Rectal smooth muscle tissue (tissue), 1 donor: ENCODE results near the gene RAB11FIP4.

ENCODE experiments used
- H3K27ac ChIP-seq: one replicate; pipeline ENCODE4 v1.7.0; 2013; ENCODE audit warnings: low read depth, low read length, inconsistent platforms
- H3K27me3 ChIP-seq: one replicate; pipeline ENCODE4 v1.7.0; 2013; ENCODE audit warnings: low read length; ENCODE audit not compliant: control insufficient read depth, insufficient read depth
- H3K36me3 ChIP-seq: one replicate; pipeline ENCODE4 v1.7.0; 2013; ENCODE audit warnings: low read length; ENCODE audit not compliant: control insufficient read depth, insufficient read depth
- H3K4me1 ChIP-seq: one replicate; pipeline ENCODE4 v1.7.0; 2013; ENCODE audit warnings: low read length; ENCODE audit not compliant: control insufficient read depth, insufficient read depth
- H3K4me3 ChIP-seq: one replicate; pipeline ENCODE4 v1.7.0; 2013; ENCODE audit warnings: low read length
- H3K9ac ChIP-seq: one replicate; pipeline ENCODE4 v1.7.0; 2013; ENCODE audit warnings: low read length

Gene RAB11FIP4

GRCh38 chr17:31529841-31530251 lies 138.4 kb downstream of the RAB11FIP4 start:
- H3K27me3 ChIP-seq: no peaks in the 10 kb centered on the region
- no peak overlapping the region for H3K4me3 ChIP-seq
- no peaks in the 10 kb centered on the region for H3K4me1 ChIP-seq
- no peak overlapping the region for H3K9ac ChIP-seq
- peaks cover 4% of the 10 kb centered on the region for H3K36me3 ChIP-seq
- H3K27ac ChIP-seq: no peak overlapping the region

- H3K27ac ChIP-seq: no peak overlapping the region
- peaks cover 4% of the 10 kb centered on the region for H3K36me3 ChIP-seq
- H3K4me1 ChIP-seq: no peaks in the 10 kb centered on the region
- H3K4me3 ChIP-seq: no peak overlapping the region
- H3K27me3 ChIP-seq: no peaks in the 10 kb centered on the region
- no peak overlapping the region for H3K9ac ChIP-seq
Observed at GRCh38 chr17:31530391-31530985, 139.0 kb downstream of the RAB11FIP4 start.

- H3K27ac ChIP-seq: no peak overlapping the region
- peaks cover 4% of the 10 kb centered on the region for H3K36me3 ChIP-seq
- no peaks in the 10 kb centered on the region for H3K27me3 ChIP-seq
- no peak overlapping the region for H3K9ac ChIP-seq
- H3K4me1 ChIP-seq: no peaks in the 10 kb centered on the region
- H3K4me3 ChIP-seq: no peak overlapping the region
Observed at GRCh38 chr17:31531336-31531980, 140.0 kb downstream of the RAB11FIP4 start.

GRCh38 chr17:31532081-31532480 lies 140.6 kb downstream of the RAB11FIP4 start:
- Histone ChIP-seq H3K4me3 (no peak overlapping the region), H3K27ac (no peak overlapping the region), H3K4me1 (no peaks in the 10 kb centered on the region), H3K9ac (no peak overlapping the region), H3K27me3 (no peaks in the 10 kb centered on the region), H3K36me3 (peaks cover 4% of the 10 kb centered on the region)

- Histone ChIP-seq H3K4me1 (no peaks in the 10 kb centered on the region), H3K27ac (no peak overlapping the region), H3K36me3 (peaks cover 4% of the 10 kb centered on the region), H3K4me3 (no peak overlapping the region), H3K9ac (no peak overlapping the region), H3K27me3 (no peaks in the 10 kb centered on the region)
Observed at GRCh38 chr17:31532526-31532925, 141.1 kb downstream of the RAB11FIP4 start.

GRCh38 chr17:31533546-31534155 lies 142.2 kb downstream of the RAB11FIP4 start:
- H3K4me1 ChIP-seq: no peaks in the 10 kb centered on the region
- H3K4me3 ChIP-seq: no peak overlapping the region
- peaks cover 4% of the 10 kb centered on the region for H3K36me3 ChIP-seq
- H3K27me3 ChIP-seq: no peaks in the 10 kb centered on the region
- H3K27ac ChIP-seq: no peak overlapping the region
- H3K9ac ChIP-seq: no peak overlapping the region

- H3K27ac ChIP-seq: no peak overlapping the region
- no peak overlapping the region for H3K9ac ChIP-seq
- no peaks in the 10 kb centered on the region for H3K4me1 ChIP-seq
- H3K36me3 ChIP-seq: peaks cover 4% of the 10 kb centered on the region
- H3K4me3 ChIP-seq: no peak overlapping the region
- no peaks in the 10 kb centered on the region for H3K27me3 ChIP-seq
Observed at GRCh38 chr17:31534223-31534888, 142.9 kb downstream of the RAB11FIP4 start.

GRCh38 chr17:31535581-31535981 lies 144.1 kb downstream of the RAB11FIP4 start:
- Histone ChIP-seq H3K27me3 (no peaks in the 10 kb centered on the region), H3K27ac (no peak overlapping the region), H3K4me3 (no peak overlapping the region), H3K36me3 (peaks cover 3% of the 10 kb centered on the region), H3K4me1 (no peaks in the 10 kb centered on the region), H3K9ac (no peak overlapping the region)

GRCh38 chr17:31536451-31536850 lies 145.0 kb downstream of the RAB11FIP4 start:
- no peaks in the 10 kb centered on the region for H3K4me1 ChIP-seq
- H3K36me3 ChIP-seq: no peaks in the 10 kb centered on the region
- H3K4me3 ChIP-seq: no peak overlapping the region
- H3K9ac ChIP-seq: no peak overlapping the region
- H3K27ac ChIP-seq: no peak overlapping the region
- no peaks in the 10 kb centered on the region for H3K27me3 ChIP-seq

GRCh38 chr17:31537565-31538011 lies 146.1 kb downstream of the RAB11FIP4 start:
- Histone ChIP-seq H3K27me3 (no peaks in the 10 kb centered on the region), H3K36me3 (no peaks in the 10 kb centered on the region), H3K27ac (no peak overlapping the region), H3K4me1 (no peaks in the 10 kb centered on the region), H3K4me3 (no peak overlapping the region), H3K9ac (no peak overlapping the region)

- Histone ChIP-seq H3K27me3 (no peaks in the 10 kb centered on the region), H3K4me3 (no peak overlapping the region), H3K9ac (no peak overlapping the region), H3K4me1 (no peaks in the 10 kb centered on the region), H3K27ac (no peak overlapping the region), H3K36me3 (no peaks in the 10 kb centered on the region)
Observed at GRCh38 chr17:31538080-31538762, 146.7 kb downstream of the RAB11FIP4 start.
